Activated B cell treated with CpG ODN at 0.5 μM for 24 hours (primary cell): Measurements from ENCODE around the gene KRCC1. TPM values are rescaled to one million over a fixed set of nuclear protein-coding genes. Genes with fewer than 3 reads are reported as not detected.

ENCODE experiments used
- ATAC-seq: fragments of 200-7000 bp; cut with Tn5 transposase; one replicate; pipeline ENCODE4 v1.10.0; 2021; ENCODE audit warnings: low read depth, mild to moderate bottlenecking, moderate library complexity
- CTCF ChIA-PET: fragments of 350-600 bp; sonication (Branson Sonifier 250); formaldehyde crosslinking; loops from one replicate; lab custom pipeline; 2021; ENCODE audit warnings: antibody characterized with exemption; lab: Charles Lee
- POLR2A ChIA-PET: fragments of 350-600 bp; sonication (Branson Sonifier 250); formaldehyde crosslinking; loops from one replicate; lab custom pipeline; 2021; ENCODE audit warnings: antibody characterized with exemption; lab: Charles Lee
- DNase-seq: peaks from one replicate; pipeline ENCODE4 v3.0.0; 2022
- H3K27ac Mint-ChIP-seq: one replicate; pipeline ENCODE4 v1.8.0; 2020; ENCODE audit warnings: mixed read lengths
- H3K27me3 Mint-ChIP-seq: one replicate; pipeline ENCODE4 v1.8.0; 2021; ENCODE audit warnings: mixed read lengths
- H3K36me3 Mint-ChIP-seq: one replicate; pipeline ENCODE4 v1.8.0; 2021; ENCODE audit warnings: low read depth, mixed read lengths
- H3K4me1 Mint-ChIP-seq: one replicate; pipeline ENCODE4 v1.8.0; 2021; ENCODE audit warnings: mixed read lengths
- H3K4me3 Mint-ChIP-seq: one replicate; pipeline ENCODE4 v1.8.0; 2020; ENCODE audit warnings: mild to moderate bottlenecking, mixed read lengths
- H3K9me3 Mint-ChIP-seq: one replicate; pipeline ENCODE4 v1.8.0; 2020; ENCODE audit warnings: mixed read lengths
- intact Hi-C: fragments of 100-400 bp; cut with micrococcal nuclease; formaldehyde crosslinking; loops from one replicate; pipeline ENCODE4 v1.15.1; 2024
- total RNA-seq: library from RNA; stranded (reverse); gene quantifications from 2 replicates; pipeline ENCODE4 v1.2.3, GENCODE V29; 2022
- TF ChIP-seq, protein P1 (sequence below): fragments of 200-600 bp; IDR thresholded peaks from one replicate; pipeline ENCODE4 v1.8.0; 2022; ENCODE audit warnings: antibody characterized with exemption, mild to moderate bottlenecking

KRCC1 gene
- total RNA-seq, 1 donor from 2014 or later = 20.8 TPM

GRCh38 chr2:88090446-88091283 lies 35.1 kb upstream of the KRCC1 start:
- intact Hi-C loops = no loop called here
- Mint-ChIP-seq H3K4me3 (no peak overlapping the region), H3K27ac (no peak overlapping the region), H3K36me3 (no peaks in the 10 kb centered on the region), H3K4me1 (peaks cover 15% of the 10 kb centered on the region), H3K9me3 (no peaks in the 10 kb centered on the region), H3K27me3 (no peaks in the 10 kb centered on the region)
- DNase-seq = no peak
- ChIA-PET POLR2A (no interaction called here), CTCF (no interaction called here)
- no peak for ATAC-seq
- TF ChIP-seq, protein P1, sequence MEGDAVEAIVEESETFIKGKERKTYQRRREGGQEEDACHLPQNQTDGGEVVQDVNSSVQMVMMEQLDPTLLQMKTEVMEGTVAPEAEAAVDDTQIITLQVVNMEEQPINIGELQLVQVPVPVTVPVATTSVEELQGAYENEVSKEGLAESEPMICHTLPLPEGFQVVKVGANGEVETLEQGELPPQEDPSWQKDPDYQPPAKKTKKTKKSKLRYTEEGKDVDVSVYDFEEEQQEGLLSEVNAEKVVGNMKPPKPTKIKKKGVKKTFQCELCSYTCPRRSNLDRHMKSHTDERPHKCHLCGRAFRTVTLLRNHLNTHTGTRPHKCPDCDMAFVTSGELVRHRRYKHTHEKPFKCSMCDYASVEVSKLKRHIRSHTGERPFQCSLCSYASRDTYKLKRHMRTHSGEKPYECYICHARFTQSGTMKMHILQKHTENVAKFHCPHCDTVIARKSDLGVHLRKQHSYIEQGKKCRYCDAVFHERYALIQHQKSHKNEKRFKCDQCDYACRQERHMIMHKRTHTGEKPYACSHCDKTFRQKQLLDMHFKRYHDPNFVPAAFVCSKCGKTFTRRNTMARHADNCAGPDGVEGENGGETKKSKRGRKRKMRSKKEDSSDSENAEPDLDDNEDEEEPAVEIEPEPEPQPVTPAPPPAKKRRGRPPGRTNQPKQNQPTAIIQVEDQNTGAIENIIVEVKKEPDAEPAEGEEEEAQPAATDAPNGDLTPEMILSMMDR = no peak

- CTCF ChIA-PET = no interaction called here
- DNase-seq = no peak
- Mint-ChIP-seq H3K4me1 (peaks cover 15% of the 10 kb centered on the region), H3K36me3 (no peaks in the 10 kb centered on the region), H3K27me3 (no peaks in the 10 kb centered on the region), H3K27ac (no peak overlapping the region), H3K4me3 (no peak overlapping the region), H3K9me3 (no peaks in the 10 kb centered on the region)
- no peak for ATAC-seq
- intact Hi-C loops = no loop called here
- POLR2A ChIA-PET = no interaction called here
- TF ChIP-seq, protein P1 = no peak
Observed at GRCh38 chr2:88088999-88089398, 33.4 kb upstream of the KRCC1 start.

DNA sequence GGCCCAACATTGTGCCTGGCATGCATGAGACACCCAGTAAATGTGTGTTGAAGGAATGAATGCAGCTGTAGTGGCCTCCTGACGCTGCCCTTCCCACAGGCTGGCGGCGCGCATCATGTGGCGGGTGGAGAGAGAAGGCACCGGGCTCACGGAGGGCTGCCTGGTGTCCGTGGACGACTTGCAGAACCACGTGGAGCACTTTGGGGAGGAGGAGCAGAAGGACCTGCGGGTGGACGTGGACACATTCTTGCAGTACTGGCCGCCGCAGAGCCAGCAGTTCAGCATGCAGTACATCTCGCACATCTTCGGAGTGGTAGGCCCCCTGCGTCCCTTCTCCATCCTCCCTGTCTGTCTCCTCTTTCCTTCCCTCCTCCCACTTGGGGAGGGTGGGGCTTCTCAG lies 32.2 kb upstream of the KRCC1 start:
- no peak overlapping the region for H3K27ac Mint-ChIP-seq
- ATAC-seq (no peak), DNase-seq (no peak)
- TF ChIP-seq, protein P1 = no peak
- intact Hi-C loops = no loop called here
- no peaks in the 10 kb centered on the region for H3K27me3 Mint-ChIP-seq
- H3K4me1 Mint-ChIP-seq = peaks cover 15% of the 10 kb centered on the region
- ChIA-PET CTCF (no interaction called here), POLR2A (no interaction called here)
- H3K4me3 Mint-ChIP-seq = no peak overlapping the region
- no peaks in the 10 kb centered on the region for H3K9me3 Mint-ChIP-seq
- no peaks in the 10 kb centered on the region for H3K36me3 Mint-ChIP-seq

GRCh38 chr2:88087073-88087472 lies 31.5 kb upstream of the KRCC1 start:
- Mint-ChIP-seq H3K4me3 (no peak overlapping the region), H3K9me3 (no peaks in the 10 kb centered on the region), H3K4me1 (peaks cover 15% of the 10 kb centered on the region), H3K27me3 (no peaks in the 10 kb centered on the region), H3K27ac (no peak overlapping the region), H3K36me3 (no peaks in the 10 kb centered on the region)
- ATAC-seq = no peak
- CTCF ChIA-PET = no interaction called here
- TF ChIP-seq, protein P1 = no peak
- no peak for DNase-seq
- POLR2A ChIA-PET = no interaction called here
- intact Hi-C loops = no loop called here

DNA sequence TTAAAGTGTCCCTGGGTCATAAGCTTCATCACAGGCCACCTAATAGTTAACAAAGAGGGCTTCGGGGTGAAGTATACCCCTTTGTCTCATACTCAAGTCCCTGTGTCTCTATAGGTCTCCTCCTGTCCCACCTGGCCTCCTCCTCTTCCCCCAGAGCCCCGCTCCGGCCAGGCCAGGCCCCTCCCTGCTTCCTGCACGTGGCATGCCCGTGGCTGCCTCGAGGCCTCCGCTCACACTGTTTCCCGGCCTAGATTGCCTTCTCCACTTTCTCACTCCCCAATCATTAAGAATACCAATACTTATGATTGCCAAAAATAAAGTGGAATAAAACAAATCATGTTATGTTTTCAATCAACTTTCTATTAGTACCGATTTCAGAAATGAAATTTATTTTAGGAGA lies 30.8 kb upstream of the KRCC1 start:
- H3K4me3 Mint-ChIP-seq = no peak overlapping the region
- ChIA-PET POLR2A (no interaction called here), CTCF (no interaction called here)
- ATAC-seq = no peak
- H3K4me1 Mint-ChIP-seq = peaks cover 15% of the 10 kb centered on the region
- no peak for DNase-seq
- H3K27ac Mint-ChIP-seq = no peak overlapping the region
- TF ChIP-seq, protein P1 = no peak
- no peaks in the 10 kb centered on the region for H3K36me3 Mint-ChIP-seq
- H3K9me3 Mint-ChIP-seq = no peaks in the 10 kb centered on the region
- peaks cover 2% of the 10 kb centered on the region for H3K27me3 Mint-ChIP-seq
- intact Hi-C loops = no loop called here
